Heart left ventricle (tissue), 13 donors: ENCODE measurements around the gene LONRF2.

Experiments used
- POLR2A ChIP-seq, 2 donors: fragments of 450-650 bp; IDR thresholded peaks; one replicate each; pipeline ENCODE4 v1.6.1; 2017; ENCODE audit warnings: antibody characterized with exemption in 2 of 2, mild to moderate bottlenecking in 2 of 2, moderate library complexity in 2 of 2
- TF ChIP-seq, protein P1 (sequence below), 12 donors: fragments of 200-600 bp; sonication (generic) in 4 of 12; IDR thresholded peaks; one replicate each; pipeline versions ENCODE4 v1.5.0 to v1.8.0; 2018 to 2022; ENCODE audit warnings: antibody characterized with exemption in 12 of 12, mild to moderate bottlenecking in 5 of 12
- donor health status: ischemic (EF 13 %, LVEDD 7.1; RV severe dilation, severe dysfunction).
- donor health status: DM: no; HTN: yes; CAD: no.
- donor health status: DM: no; HTN: no; CAD: no.
- donor health status: ischemic (EF 25% LVEDD 6.9; RV normal size, moderate dysfunction).
- donor health status: ischemic (EF 25% LVEDD 5.7; RV mildly dilated, moderate dysfunction).
- donor health status: ischemic (EF 35%, LVEDD 5.7; RV mildly dilated, moderate dysfunction).
- donor health status: nonischemic (EF 11% LVEDD 7.7; RV severe dilation, severe dysfunction).
- donor health status: DM: yes; HTN: yes; CAD: no.
- donor health status: PGD.
- donor health status: ischemic (EF 29% LVEDD 5.4; RV normal size, mild dysfunction).
- donor health status: nonischemic (EF 23%, LVEDD 6.1; RV moderate dilation, normal function).

DNA sequence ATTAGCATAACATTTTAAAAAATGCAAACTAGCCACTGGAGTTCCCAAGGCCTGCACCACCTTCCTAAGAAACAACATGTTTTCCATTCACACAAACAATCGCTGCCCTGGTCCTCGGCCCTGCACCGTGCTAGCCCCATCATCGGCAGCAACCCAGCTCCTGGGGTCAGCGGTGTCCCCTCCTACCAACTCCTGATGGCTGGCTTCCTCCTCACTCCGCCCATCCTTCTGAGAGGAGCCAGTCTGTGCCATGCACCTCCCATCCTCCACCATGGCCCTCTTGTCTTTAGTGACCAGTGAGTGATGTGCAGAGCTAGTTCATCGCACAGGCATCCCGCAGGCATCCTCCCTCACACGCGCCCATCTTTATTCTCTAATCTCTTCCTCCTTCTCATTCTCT lies 81.9 kb downstream of the LONRF2 start:
- no peak for TF ChIP-seq POLR2A (IDR thresholded peaks at IDR 0.05)
- TF ChIP-seq, protein P1, sequence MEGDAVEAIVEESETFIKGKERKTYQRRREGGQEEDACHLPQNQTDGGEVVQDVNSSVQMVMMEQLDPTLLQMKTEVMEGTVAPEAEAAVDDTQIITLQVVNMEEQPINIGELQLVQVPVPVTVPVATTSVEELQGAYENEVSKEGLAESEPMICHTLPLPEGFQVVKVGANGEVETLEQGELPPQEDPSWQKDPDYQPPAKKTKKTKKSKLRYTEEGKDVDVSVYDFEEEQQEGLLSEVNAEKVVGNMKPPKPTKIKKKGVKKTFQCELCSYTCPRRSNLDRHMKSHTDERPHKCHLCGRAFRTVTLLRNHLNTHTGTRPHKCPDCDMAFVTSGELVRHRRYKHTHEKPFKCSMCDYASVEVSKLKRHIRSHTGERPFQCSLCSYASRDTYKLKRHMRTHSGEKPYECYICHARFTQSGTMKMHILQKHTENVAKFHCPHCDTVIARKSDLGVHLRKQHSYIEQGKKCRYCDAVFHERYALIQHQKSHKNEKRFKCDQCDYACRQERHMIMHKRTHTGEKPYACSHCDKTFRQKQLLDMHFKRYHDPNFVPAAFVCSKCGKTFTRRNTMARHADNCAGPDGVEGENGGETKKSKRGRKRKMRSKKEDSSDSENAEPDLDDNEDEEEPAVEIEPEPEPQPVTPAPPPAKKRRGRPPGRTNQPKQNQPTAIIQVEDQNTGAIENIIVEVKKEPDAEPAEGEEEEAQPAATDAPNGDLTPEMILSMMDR (IDR thresholded peaks at IDR 0.05): no peak
